Measurements from ENCODE around the gene CXCL17.
"Not testable (repeated sequence)": the region's sequence is repeated elsewhere in the genome, so short reads cannot be mapped to it uniquely, and the experiment has no call there.

The CXCL17 gene, protein sequence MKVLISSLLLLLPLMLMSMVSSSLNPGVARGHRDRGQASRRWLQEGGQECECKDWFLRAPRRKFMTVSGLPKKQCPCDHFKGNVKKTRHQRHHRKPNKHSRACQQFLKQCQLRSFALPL

DNA sequence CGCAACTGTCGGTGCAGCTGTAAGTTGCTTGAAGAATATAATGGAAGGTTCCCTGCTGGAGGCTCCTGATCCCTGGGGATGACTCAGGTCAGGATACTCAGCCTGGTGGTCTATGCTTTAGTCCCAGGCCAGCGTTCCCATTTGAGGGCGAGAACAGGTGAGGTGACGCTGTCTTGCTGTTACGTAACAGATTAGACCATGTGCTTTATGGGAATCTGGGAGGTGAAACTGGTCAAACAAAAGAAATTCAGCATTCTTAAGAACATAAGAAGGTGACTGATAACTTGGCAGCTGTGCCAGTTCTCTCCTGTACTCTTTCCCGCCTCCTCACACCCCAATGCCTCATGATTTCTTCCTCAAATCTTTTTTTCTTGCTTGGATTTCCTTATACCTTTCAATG lies at the start of gene CXCL17:
CXCL17 (minus strand) TSS at position 114 of the 400 bp plus-strand sequence. CDS start 114 bp downstream, outside the sequence.
- Histone ChIP-seq H3K9ac (ENCODE audit: low read length) (no peak within 1 kb of the TSS), H3K4me3 (ENCODE audit: low read depth, low read length) (no peak within 1 kb of the TSS), H3K27ac (ENCODE audit: low read depth, low read length) (no peak within 1 kb of the TSS), H3K36me3 (ENCODE audit: control insufficient read depth, insufficient read depth, low read length) (no peaks in the 10 kb centered on the region), H3K9me3 (ENCODE audit: control insufficient read depth, insufficient read depth, low read depth, low read length) (no peaks in the 10 kb centered on the region), H3K27me3 (ENCODE audit: control insufficient read depth, insufficient read depth, low read length) (peaks cover 18% of the 10 kb centered on the region), H3K4me1 (ENCODE audit: control insufficient read depth, insufficient read depth, low read length) (peaks cover 9% of the 10 kb centered on the region)

DNA sequence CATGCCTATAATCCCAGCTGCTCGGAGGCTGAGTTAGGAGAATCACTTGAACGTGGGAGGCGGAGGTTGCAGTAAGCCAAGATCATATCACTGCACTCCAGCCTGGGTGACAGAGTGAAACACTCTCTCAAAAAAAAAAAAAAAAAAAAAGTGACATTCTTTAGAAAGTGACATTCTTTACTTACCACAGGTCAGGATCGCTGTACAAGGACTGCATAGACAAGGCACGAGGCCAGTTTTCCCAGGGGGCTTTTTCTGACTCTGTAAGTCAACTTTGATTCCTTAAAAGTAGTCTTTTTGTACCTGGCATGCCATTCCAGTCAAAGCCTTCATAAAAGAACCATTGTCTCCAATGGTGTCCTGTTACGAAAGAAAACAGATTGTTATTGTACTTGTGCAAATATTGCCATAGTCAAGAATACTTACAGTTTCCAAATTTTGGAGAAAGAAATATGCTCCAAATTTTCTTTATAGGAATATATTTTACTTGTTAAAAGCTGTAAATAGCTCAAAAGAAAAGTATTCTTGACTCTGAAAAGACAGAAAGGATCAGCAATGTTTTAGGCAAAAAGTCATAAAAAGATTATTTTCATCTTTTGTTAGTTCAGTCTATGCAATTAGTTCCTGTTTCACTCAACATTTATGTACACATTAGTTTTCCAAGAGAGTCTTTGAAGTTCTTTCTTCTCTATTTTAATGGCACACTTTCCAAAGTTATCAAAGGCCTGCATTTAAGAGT lies 46.2 kb upstream of the CXCL17 start:
- Histone ChIP-seq H3K9ac (ENCODE audit: low read length) (no peak overlapping the region), H3K27ac (ENCODE audit: low read depth, low read length) (no peak overlapping the region), H3K4me1 (ENCODE audit: control insufficient read depth, insufficient read depth, low read length) (peaks cover 8% of the 10 kb centered on the region; the same call in 1 of the 2 replicates), H3K36me3 (ENCODE audit: control insufficient read depth, insufficient read depth, low read length) (no peaks in the 10 kb centered on the region), H3K27me3 (ENCODE audit: control insufficient read depth, insufficient read depth, low read length) (no peaks in the 10 kb centered on the region), H3K9me3 (ENCODE audit: control insufficient read depth, insufficient read depth, low read depth, low read length) (no peaks in the 10 kb centered on the region), H3K4me3 (ENCODE audit: low read depth, low read length) (no peak overlapping the region)

DNA sequence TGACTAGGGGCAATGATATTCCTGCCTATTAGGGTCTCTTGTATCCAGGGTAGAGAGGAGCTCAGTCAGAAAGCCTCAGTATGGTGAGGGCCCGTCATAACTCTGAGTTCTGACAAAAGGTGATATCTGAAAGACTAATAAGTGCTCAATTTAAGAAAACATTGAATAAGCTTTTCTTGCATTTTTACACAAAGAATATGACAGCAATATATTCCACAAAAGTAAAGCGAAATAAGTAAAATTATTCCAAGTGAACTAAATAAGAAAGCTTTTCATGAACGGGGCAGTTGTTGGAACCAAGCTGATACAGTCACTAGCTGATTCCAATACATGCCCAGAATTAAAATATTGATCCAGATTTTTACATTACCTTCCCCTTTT lies 45.0 kb upstream of the CXCL17 start:
- no peak overlapping the region for H3K9ac ChIP-seq (ENCODE audit: low read length)
- no peaks in the 10 kb centered on the region for H3K9me3 ChIP-seq (ENCODE audit: control insufficient read depth, insufficient read depth, low read depth, low read length)
- no peak overlapping the region for H3K4me3 ChIP-seq (ENCODE audit: low read depth, low read length)
- no peaks in the 10 kb centered on the region for H3K36me3 ChIP-seq (ENCODE audit: control insufficient read depth, insufficient read depth, low read length)
- no peak overlapping the region for H3K27ac ChIP-seq (ENCODE audit: low read depth, low read length)
- H3K4me1 ChIP-seq (ENCODE audit: control insufficient read depth, insufficient read depth, low read length) = peaks cover 8% of the 10 kb centered on the region; the same call in 1 of the 2 replicates
- H3K27me3 ChIP-seq (ENCODE audit: control insufficient read depth, insufficient read depth, low read length) = no peaks in the 10 kb centered on the region

DNA sequence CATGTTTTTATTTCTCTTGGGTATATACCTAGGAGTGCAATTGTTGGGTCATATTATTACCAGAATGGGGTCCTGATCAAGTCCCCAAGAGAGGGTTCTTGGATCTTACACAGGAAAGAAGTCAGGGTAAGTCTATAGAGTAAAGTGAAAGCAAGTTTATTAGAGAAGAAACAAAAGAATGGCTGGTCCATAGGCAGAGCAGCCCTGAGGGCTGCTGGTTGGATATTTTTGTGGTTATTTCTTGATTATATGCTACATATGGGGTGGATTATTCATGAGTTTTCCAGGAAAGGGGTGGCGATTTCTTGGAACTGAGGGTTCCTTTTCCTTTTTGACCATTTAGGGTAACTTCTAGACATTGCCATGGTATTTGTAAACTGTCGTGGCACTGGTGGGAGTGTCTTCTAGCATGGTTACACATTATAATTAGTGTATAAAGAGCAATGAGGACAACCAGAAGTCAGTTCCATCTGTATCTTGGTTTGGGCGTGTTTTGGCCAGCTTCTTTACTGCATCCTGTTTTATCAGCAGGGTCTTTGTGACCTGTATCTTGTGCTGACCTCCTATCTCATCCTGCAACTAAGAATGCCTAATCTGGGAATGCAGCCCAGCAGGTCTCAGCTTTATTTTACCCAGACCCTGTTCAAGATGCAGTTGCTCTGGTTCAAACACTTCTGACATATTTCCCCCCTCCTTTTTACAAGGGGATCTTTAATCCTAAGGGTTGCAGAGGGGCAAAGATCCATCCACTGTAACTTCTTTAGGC lies 44.5 kb upstream of the CXCL17 start:
- Histone ChIP-seq H3K4me1 (ENCODE audit: control insufficient read depth, insufficient read depth, low read length) (peaks cover 8% of the 10 kb centered on the region; the same call in 1 of the 2 replicates), H3K27ac (ENCODE audit: low read depth, low read length) (no peak overlapping the region), H3K9me3 (ENCODE audit: control insufficient read depth, insufficient read depth, low read depth, low read length) (no peaks in the 10 kb centered on the region), H3K36me3 (ENCODE audit: control insufficient read depth, insufficient read depth, low read length) (no peaks in the 10 kb centered on the region), H3K4me3 (ENCODE audit: low read depth, low read length) (no peak overlapping the region), H3K9ac (ENCODE audit: low read length) (no peak overlapping the region), H3K27me3 (ENCODE audit: control insufficient read depth, insufficient read depth, low read length) (no peaks in the 10 kb centered on the region)

DNA sequence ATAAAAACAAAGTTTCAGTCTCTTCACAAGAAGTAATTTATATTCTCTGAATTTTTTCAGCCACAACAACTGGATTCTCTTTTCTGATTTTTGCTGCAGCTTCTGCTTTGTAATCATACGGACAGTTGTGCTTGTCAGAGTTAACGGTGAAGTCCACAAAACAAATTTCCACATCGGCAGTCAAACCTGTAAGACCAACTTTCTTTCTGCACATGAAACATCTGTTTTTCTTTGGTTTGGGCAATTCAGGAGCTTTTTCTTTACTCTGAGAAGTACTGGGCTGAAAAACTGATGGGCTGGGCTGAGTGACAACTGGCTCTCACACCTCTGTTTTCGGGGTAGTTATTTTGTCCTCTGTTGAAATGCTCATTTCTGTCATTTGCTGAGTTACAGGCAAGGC lies 42.3 kb upstream of the CXCL17 start:
- not testable (repeated sequence) for H3K27ac ChIP-seq (ENCODE audit: low read depth, low read length); H3K9me3 ChIP-seq (ENCODE audit: control insufficient read depth, insufficient read depth, low read depth, low read length); H3K36me3 ChIP-seq (ENCODE audit: control insufficient read depth, insufficient read depth, low read length); H3K9ac ChIP-seq (ENCODE audit: low read length); H3K4me3 ChIP-seq (ENCODE audit: low read depth, low read length); H3K27me3 ChIP-seq (ENCODE audit: control insufficient read depth, insufficient read depth, low read length)
- H3K4me1 ChIP-seq (ENCODE audit: control insufficient read depth, insufficient read depth, low read length) = peaks cover 16% of the 10 kb centered on the region

DNA sequence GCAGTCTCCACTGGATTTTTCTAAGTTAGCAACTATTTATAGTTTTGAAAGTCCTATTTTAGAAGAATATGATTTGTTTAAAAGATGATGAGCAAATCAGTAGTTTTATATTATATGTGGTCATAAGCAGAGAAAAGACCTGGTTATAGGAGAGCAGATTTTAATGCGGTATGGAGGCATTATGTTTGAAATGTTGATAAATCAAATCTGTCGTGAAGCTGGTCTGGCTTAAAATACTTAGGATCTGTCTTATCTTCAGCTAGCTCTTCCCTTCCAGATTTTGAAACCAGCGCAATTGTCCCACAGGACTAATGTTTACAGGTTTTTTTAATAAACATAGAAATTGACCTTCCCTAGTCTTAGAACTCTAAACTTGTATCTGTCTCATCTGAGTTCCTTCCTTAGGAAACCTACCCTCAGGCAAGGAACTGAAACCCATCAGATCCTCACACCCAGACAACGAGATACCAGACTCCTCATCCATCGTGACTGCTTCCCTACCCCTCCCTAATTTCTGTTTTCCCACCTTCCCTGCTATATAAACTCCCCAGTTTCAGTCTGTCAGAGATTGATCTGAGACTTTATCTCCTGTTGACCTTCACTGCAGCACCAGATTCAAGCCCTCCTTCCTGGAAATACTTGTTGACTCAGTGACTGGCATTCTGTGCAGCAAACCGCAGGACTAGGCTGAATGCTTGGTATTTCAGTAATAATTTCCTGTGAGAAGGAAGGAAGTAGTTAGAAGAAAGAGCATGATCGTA lies 37.8 kb upstream of the CXCL17 start:
- Histone ChIP-seq H3K4me1 (ENCODE audit: control insufficient read depth, insufficient read depth, low read length) (peaks cover 16% of the 10 kb centered on the region), H3K4me3 (ENCODE audit: low read depth, low read length) (no peak overlapping the region), H3K27me3 (ENCODE audit: control insufficient read depth, insufficient read depth, low read length) (no peaks in the 10 kb centered on the region), H3K36me3 (ENCODE audit: control insufficient read depth, insufficient read depth, low read length) (no peaks in the 10 kb centered on the region), H3K9ac (ENCODE audit: low read length) (no peak overlapping the region), H3K27ac (ENCODE audit: low read depth, low read length) (no peak overlapping the region), H3K9me3 (ENCODE audit: control insufficient read depth, insufficient read depth, low read depth, low read length) (no peaks in the 10 kb centered on the region)

DNA sequence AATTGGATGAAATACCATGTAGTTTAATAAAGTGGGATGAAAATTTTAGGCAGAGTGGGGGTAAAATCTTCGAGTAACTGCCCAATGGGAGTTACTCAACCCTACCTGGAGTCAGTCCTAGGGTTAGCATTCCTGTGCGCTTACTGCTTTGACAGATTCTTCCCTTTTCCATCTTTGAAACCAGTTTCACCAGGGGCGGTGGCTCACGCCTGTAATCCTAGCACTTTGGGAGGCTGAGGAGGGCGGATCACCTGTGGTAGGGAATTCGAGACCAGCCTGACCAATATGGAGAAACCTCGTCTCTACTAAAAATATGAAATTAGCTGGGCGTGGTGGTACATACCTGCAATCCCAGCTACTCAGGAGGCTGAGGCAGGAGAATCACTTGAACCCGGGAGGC lies 37.0 kb upstream of the CXCL17 start:
- Histone ChIP-seq H3K9me3 (ENCODE audit: control insufficient read depth, insufficient read depth, low read depth, low read length) (no peaks in the 10 kb centered on the region), H3K9ac (ENCODE audit: low read length) (no peak overlapping the region), H3K27ac (ENCODE audit: low read depth, low read length) (no peak overlapping the region), H3K4me3 (ENCODE audit: low read depth, low read length) (no peak overlapping the region), H3K27me3 (ENCODE audit: control insufficient read depth, insufficient read depth, low read length) (no peaks in the 10 kb centered on the region), H3K4me1 (ENCODE audit: control insufficient read depth, insufficient read depth, low read length) (peaks cover 22% of the 10 kb centered on the region), H3K36me3 (ENCODE audit: control insufficient read depth, insufficient read depth, low read length) (no peaks in the 10 kb centered on the region)

DNA sequence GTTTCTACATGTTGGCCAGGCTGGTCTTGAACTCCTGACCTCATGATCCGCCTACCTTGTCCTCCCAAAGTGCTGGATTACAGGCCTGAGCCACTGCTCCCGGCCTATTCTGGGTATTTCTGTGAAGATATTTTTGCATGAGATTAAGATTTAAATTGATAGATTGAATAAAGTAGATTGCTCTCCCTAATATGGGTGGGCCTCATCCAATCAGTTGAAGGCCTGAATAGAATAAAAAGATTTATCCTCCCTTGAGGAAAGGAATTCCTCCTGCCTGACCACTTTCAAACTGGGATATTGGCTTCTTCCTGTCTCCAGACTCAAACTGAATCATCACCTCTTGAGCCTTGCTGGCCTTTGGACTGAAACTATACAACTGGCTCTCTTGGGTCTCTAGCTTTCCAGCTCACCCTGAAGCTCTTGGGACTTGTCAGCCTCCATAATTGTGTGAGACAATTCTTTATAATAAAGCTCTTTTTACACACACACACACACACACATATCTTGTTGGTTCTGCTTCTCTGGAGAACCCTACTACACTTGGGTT lies 36.1 kb upstream of the CXCL17 start:
- Histone ChIP-seq H3K9me3 (ENCODE audit: control insufficient read depth, insufficient read depth, low read depth, low read length) (no peaks in the 10 kb centered on the region), H3K36me3 (ENCODE audit: control insufficient read depth, insufficient read depth, low read length) (no peaks in the 10 kb centered on the region), H3K4me1 (ENCODE audit: control insufficient read depth, insufficient read depth, low read length) (peaks cover 31% of the 10 kb centered on the region), H3K27me3 (ENCODE audit: control insufficient read depth, insufficient read depth, low read length) (no peaks in the 10 kb centered on the region), H3K4me3 (ENCODE audit: low read depth, low read length) (no peak overlapping the region), H3K9ac (ENCODE audit: low read length) (no peak overlapping the region), H3K27ac (ENCODE audit: low read depth, low read length) (no peak overlapping the region)

DNA sequence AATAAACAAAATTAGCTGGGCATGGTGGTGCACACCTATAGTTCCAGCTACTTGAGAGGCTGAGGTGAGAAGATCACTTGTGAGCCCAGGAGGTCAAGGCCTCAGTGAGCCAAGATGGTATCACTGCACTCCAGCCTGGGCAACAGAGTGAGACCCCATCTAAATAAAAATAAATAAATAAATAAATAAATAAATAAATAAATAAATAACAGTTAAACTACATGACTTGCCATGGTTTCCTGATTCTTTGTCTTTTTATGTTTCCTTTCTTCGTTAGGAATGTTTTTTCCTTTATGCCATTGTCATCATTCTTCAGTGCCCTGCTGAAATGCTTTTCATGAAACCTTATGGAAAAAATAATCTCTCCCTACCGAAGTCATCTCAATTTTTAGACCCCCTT lies 35.2 kb upstream of the CXCL17 start:
- Histone ChIP-seq H3K27ac (ENCODE audit: low read depth, low read length) (no peak overlapping the region), H3K4me1 (ENCODE audit: control insufficient read depth, insufficient read depth, low read length) (peaks cover 35% of the 10 kb centered on the region), H3K4me3 (ENCODE audit: low read depth, low read length) (no peak overlapping the region), H3K36me3 (ENCODE audit: control insufficient read depth, insufficient read depth, low read length) (no peaks in the 10 kb centered on the region), H3K9ac (ENCODE audit: low read length) (no peak overlapping the region), H3K27me3 (ENCODE audit: control insufficient read depth, insufficient read depth, low read length) (no peaks in the 10 kb centered on the region), H3K9me3 (ENCODE audit: control insufficient read depth, insufficient read depth, low read depth, low read length) (no peaks in the 10 kb centered on the region)

DNA sequence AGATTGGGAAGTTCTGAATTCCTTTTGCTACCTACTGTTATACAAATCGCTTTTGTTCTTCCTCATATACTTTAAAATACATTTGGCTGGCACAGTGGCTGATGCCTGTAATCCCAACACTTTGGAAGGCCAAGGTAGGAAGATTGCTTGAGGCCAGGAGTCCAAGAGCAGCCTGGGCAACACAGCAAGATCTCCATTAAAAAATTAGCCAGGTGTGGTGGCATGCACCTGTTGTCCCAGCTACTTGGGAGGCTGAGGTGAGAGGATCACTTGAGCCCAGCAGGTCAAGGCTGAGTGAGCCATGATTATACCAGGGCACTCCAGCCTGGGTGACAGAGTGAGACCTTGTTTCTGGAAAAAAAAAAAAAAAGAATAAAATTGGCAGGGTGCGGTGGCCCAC lies 34.4 kb upstream of the CXCL17 start:
- Histone ChIP-seq H3K9ac (ENCODE audit: low read length) (no peak overlapping the region), H3K36me3 (ENCODE audit: control insufficient read depth, insufficient read depth, low read length) (no peaks in the 10 kb centered on the region), H3K4me3 (ENCODE audit: low read depth, low read length) (no peak overlapping the region), H3K9me3 (ENCODE audit: control insufficient read depth, insufficient read depth, low read depth, low read length) (no peaks in the 10 kb centered on the region), H3K27ac (ENCODE audit: low read depth, low read length) (no peak overlapping the region), H3K4me1 (ENCODE audit: control insufficient read depth, insufficient read depth, low read length) (peaks cover 43% of the 10 kb centered on the region), H3K27me3 (ENCODE audit: control insufficient read depth, insufficient read depth, low read length) (no peaks in the 10 kb centered on the region)

Data from HUES6 (cell line).